ENCODE results near the gene POU5F1. TPM values are rescaled to one million over a fixed set of nuclear protein-coding genes. Genes with fewer than 3 reads are reported as not detected.

POU5F1 gene
- total RNA-seq, 1 donor from 2014 or later, result 48.8 TPM

DNA sequence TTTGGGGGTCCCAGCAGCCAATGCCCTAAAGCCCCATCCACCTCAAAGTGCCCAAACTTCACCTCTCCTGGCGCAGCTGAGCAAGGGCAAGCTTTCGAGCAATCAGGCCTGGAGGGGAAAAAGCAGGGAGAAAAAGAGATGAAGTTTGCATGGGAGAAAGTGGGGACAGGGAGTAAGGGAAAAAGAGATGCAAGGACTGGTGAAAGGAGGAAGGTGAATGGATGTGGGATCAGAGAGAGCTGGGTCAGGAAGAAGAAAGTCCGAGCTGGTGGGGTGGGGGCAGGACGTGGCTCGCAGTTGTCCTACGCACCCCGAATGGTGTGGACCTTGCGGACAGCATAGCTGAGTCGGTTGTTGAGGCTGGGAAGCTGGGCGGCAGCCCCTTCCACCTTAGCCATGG lies 25.1 kb downstream of the POU5F1 start:
- TF ChIP-seq, protein P1, sequence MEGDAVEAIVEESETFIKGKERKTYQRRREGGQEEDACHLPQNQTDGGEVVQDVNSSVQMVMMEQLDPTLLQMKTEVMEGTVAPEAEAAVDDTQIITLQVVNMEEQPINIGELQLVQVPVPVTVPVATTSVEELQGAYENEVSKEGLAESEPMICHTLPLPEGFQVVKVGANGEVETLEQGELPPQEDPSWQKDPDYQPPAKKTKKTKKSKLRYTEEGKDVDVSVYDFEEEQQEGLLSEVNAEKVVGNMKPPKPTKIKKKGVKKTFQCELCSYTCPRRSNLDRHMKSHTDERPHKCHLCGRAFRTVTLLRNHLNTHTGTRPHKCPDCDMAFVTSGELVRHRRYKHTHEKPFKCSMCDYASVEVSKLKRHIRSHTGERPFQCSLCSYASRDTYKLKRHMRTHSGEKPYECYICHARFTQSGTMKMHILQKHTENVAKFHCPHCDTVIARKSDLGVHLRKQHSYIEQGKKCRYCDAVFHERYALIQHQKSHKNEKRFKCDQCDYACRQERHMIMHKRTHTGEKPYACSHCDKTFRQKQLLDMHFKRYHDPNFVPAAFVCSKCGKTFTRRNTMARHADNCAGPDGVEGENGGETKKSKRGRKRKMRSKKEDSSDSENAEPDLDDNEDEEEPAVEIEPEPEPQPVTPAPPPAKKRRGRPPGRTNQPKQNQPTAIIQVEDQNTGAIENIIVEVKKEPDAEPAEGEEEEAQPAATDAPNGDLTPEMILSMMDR (IDR thresholded peaks at IDR 0.05; ENCODE audit: partially characterized antibody, unreplicated experiment), result no peak
- H3K27me3 Mint-ChIP-seq (ENCODE audit: unreplicated experiment), result peaks cover 7% of the 10 kb centered on the region
- no peak overlapping the region for H3K4me3 Mint-ChIP-seq (ENCODE audit: unreplicated experiment)
- H3K9me3 Mint-ChIP-seq (ENCODE audit: unreplicated experiment), result peaks cover 10% of the 10 kb centered on the region
- peaks cover 26% of the 10 kb centered on the region for H3K4me1 Mint-ChIP-seq (ENCODE audit: low read depth, unreplicated experiment)
- no peak for DNase-seq
- no peaks in the 10 kb centered on the region for H3K36me3 Mint-ChIP-seq (ENCODE audit: unreplicated experiment)
- H3K27ac Mint-ChIP-seq (ENCODE audit: unreplicated experiment), result peak overlapping the region; percentile 1

DNA sequence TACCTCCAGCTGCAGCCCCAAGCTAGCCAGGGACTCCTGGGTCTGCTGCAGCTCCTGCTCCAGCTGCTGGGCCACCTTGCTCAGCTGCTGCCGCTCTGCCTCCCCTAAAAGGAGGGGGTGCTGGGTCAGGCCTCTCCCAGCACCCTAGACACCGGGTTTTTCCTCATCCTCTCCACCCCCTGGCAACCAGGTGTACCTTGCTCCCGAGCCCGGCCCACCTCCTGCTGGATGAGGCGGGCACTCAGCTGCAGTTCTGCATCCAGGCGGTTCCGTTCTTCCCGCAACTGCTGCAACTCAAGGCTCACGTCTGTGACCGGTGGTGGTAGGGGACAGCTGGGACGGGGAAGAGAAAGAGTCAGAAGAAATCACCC lies 25.5 kb downstream of the POU5F1 start:
- no peaks in the 10 kb centered on the region for H3K36me3 Mint-ChIP-seq (ENCODE audit: unreplicated experiment)
- H3K9me3 Mint-ChIP-seq (ENCODE audit: unreplicated experiment), result peaks cover 12% of the 10 kb centered on the region
- peaks cover 27% of the 10 kb centered on the region for H3K4me1 Mint-ChIP-seq (ENCODE audit: low read depth, unreplicated experiment)
- H3K4me3 Mint-ChIP-seq (ENCODE audit: unreplicated experiment), result no peak overlapping the region
- peak overlapping the region; percentile 55 for H3K27ac Mint-ChIP-seq (ENCODE audit: unreplicated experiment)
- DNase-seq, result no peak
- TF ChIP-seq, protein P1 (IDR thresholded peaks at IDR 0.05; ENCODE audit: partially characterized antibody, unreplicated experiment), result no peak
- peaks cover 9% of the 10 kb centered on the region for H3K27me3 Mint-ChIP-seq (ENCODE audit: unreplicated experiment)

DNA sequence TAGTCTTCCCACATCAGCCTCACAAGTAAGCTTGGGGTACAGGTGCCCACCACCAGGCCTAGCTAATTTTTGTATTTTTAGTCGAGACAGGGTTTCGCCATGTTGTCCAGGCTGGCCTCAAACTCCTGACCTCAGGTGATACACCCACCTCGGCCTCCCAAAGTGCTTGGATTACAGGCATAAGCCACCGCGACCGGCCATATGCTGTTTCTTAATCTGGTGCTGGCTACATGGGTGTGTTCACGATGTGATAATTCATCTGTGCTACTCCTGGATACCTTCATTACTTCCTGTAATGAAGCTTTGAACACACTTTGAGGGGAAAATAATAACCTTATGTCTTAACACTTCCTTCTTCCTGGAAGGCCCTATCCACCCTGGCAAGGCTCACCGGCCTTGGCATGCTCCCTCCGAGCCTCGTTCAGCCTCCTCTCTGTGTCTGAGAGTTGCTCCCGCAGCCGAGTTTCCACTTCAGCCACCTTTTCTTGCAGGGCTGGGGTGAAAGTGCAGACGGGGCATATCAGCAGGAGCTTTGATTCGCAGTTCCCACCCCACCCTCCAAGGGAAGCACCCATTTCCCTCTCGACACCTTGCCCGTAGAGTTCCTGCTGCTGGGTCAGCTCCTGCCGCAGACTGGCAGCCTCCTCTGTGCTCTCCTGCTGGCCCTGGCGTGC lies 26.0 kb downstream of the POU5F1 start:
- peaks cover 31% of the 10 kb centered on the region for H3K4me1 Mint-ChIP-seq (ENCODE audit: low read depth, unreplicated experiment)
- H3K9me3 Mint-ChIP-seq (ENCODE audit: unreplicated experiment), result peaks cover 15% of the 10 kb centered on the region
- H3K4me3 Mint-ChIP-seq (ENCODE audit: unreplicated experiment), result no peak overlapping the region
- TF ChIP-seq, protein P1 (IDR thresholded peaks at IDR 0.05; ENCODE audit: partially characterized antibody, unreplicated experiment), result no peak
- no peak for DNase-seq
- peak overlapping the region; percentile 68 for H3K27ac Mint-ChIP-seq (ENCODE audit: unreplicated experiment)
- H3K36me3 Mint-ChIP-seq (ENCODE audit: unreplicated experiment), result no peaks in the 10 kb centered on the region
- H3K27me3 Mint-ChIP-seq (ENCODE audit: unreplicated experiment), result peaks cover 9% of the 10 kb centered on the region

DNA sequence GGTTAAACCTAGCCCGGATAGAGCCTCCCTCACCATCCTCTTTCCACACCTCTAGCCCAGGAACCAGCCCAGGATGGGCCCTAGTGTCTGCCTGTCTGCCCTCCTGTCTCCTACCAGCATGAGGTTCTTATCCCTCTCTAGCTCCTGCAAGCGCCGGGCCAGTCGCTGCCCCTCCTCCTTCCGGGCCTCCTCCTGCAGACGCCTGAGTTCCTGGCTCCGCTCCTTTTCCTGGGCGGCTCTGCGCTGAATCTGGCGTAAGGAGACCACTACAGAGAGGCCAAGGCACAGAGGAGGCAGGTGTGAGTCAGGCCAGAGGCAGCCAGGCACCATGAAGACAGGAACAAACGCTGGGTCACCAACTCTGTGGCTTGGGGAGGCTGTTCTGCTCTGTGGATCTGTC lies 27.3 kb downstream of the POU5F1 start:
- Mint-ChIP-seq H3K36me3 (ENCODE audit: unreplicated experiment) (no peaks in the 10 kb centered on the region), H3K4me3 (ENCODE audit: unreplicated experiment) (peak overlapping the region; percentile 46), H3K27me3 (ENCODE audit: unreplicated experiment) (peaks cover 13% of the 10 kb centered on the region), H3K9me3 (ENCODE audit: unreplicated experiment) (peaks cover 15% of the 10 kb centered on the region), H3K4me1 (ENCODE audit: low read depth, unreplicated experiment) (peaks cover 31% of the 10 kb centered on the region), H3K27ac (ENCODE audit: unreplicated experiment) (peak overlapping the region; percentile 98)
- TF ChIP-seq, protein P1 (IDR thresholded peaks at IDR 0.05; ENCODE audit: partially characterized antibody, unreplicated experiment), result no peak
- no peak for DNase-seq

DNA sequence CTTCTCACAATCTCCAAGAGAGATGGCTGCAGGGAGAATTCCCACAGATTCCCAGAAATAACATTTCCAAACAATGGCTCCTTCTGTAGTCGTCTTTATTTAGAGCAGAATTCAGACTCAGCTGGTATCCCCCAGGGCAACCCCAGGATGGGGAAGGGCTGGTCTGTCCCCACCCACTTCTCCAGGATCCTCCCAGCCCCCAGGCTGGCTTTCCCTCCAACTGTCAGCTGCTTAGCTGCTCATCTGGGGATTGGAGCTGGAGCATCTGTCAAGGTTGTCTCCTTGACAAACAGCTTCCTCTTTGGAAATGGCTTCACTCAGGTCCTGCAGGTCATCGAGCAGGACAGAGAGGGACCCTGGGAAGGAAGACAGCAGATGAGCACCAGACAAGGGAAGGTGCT lies 28.1 kb downstream of the POU5F1 start:
- H3K4me3 Mint-ChIP-seq (ENCODE audit: unreplicated experiment), result peak overlapping the region; percentile 50
- TF ChIP-seq, protein P1 (IDR thresholded peaks at IDR 0.05; ENCODE audit: partially characterized antibody, unreplicated experiment), result no peak

More for the DNA sequence above, 28.1 kb downstream of the POU5F1 start:
- peaks cover 15% of the 10 kb centered on the region for H3K9me3 Mint-ChIP-seq (ENCODE audit: unreplicated experiment)
- H3K36me3 Mint-ChIP-seq (ENCODE audit: unreplicated experiment), result no peaks in the 10 kb centered on the region
- peak overlapping the region; percentile 98 for H3K27ac Mint-ChIP-seq (ENCODE audit: unreplicated experiment)
- H3K4me1 Mint-ChIP-seq (ENCODE audit: low read depth, unreplicated experiment), result peaks cover 33% of the 10 kb centered on the region
- peaks cover 17% of the 10 kb centered on the region for H3K27me3 Mint-ChIP-seq (ENCODE audit: unreplicated experiment)
- peak; percentile 76 for DNase-seq

Measured in glutamatergic neuron (in vitro differentiated cells).